HG03095 (cell line): ENCODE results near the gene FHL1.

Experiments used
- ATAC-seq: cut with Tn5 transposase; IDR thresholded peaks from one replicate; pipeline ENCODE4 v1.9.1; 2021; ENCODE audit warnings: moderate library complexity; ENCODE audit not compliant: unreplicated experiment

The FHL1 gene

GRCh38 chrX:136185401-136186022 lies 38.2 kb downstream of the FHL1 start:
- ATAC-seq: no peak

- ATAC-seq: no peak
Observed at GRCh38 chrX:136186023-136186413, 38.7 kb downstream of the FHL1 start.

- no peak for ATAC-seq
Observed at GRCh38 chrX:136189222-136189621, 41.9 kb downstream of the FHL1 start.

GRCh38 chrX:136190038-136190713 lies 42.8 kb downstream of the FHL1 start:
- no peak for ATAC-seq

- ATAC-seq: no peak
Observed at GRCh38 chrX:136191171-136191570, 43.8 kb downstream of the FHL1 start.

GRCh38 chrX:136192135-136192534 lies 44.8 kb downstream of the FHL1 start:
- no peak for ATAC-seq

- no peak for ATAC-seq
Observed at GRCh38 chrX:136192839-136193414, 45.6 kb downstream of the FHL1 start.

GRCh38 chrX:136193771-136194170 lies 46.4 kb downstream of the FHL1 start:
- no peak for ATAC-seq

- no peak for ATAC-seq
Observed at GRCh38 chrX:136194536-136194935, 47.2 kb downstream of the FHL1 start.

- ATAC-seq: no peak
Observed at GRCh38 chrX:136195247-136195646, 47.9 kb downstream of the FHL1 start.

GRCh38 chrX:136196691-136197155 lies 49.4 kb downstream of the FHL1 start:
- ATAC-seq: no peak

- ATAC-seq: no peak
Observed at GRCh38 chrX:136198010-136198409, 50.7 kb downstream of the FHL1 start.

GRCh38 chrX:136198678-136199243 lies 51.4 kb downstream of the FHL1 start:
- no peak for ATAC-seq

GRCh38 chrX:136199365-136199764 lies 52.0 kb downstream of the FHL1 start:
- ATAC-seq: no peak

GRCh38 chrX:136200466-136200865 lies 53.1 kb downstream of the FHL1 start:
- ATAC-seq: no peak

GRCh38 chrX:136201601-136202000 lies 54.3 kb downstream of the FHL1 start:
- ATAC-seq: no peak

GRCh38 chrX:136202889-136203288 lies 55.6 kb downstream of the FHL1 start:
- ATAC-seq: no peak

- ATAC-seq: no peak
Observed at GRCh38 chrX:136203438-136203837, 56.1 kb downstream of the FHL1 start.

- ATAC-seq: no peak
Observed at GRCh38 chrX:136203951-136204350, 56.6 kb downstream of the FHL1 start.

GRCh38 chrX:136204571-136204970 lies 57.2 kb downstream of the FHL1 start:
- ATAC-seq: no peak

GRCh38 chrX:136205882-136206380 lies 58.6 kb downstream of the FHL1 start:
- ATAC-seq: no peak

- ATAC-seq: no peak
Observed at GRCh38 chrX:136206916-136207315, 59.6 kb downstream of the FHL1 start.
